ENCODE measurements around the gene SDK1. TPM values are rescaled to one million over a fixed set of nuclear protein-coding genes. Genes with fewer than 3 reads are reported as not detected.

The SDK1 gene
- total and polyA plus RNA-seq, 2 experiments from 2014 or later: 2.1 to 10.0 TPM

DNA sequence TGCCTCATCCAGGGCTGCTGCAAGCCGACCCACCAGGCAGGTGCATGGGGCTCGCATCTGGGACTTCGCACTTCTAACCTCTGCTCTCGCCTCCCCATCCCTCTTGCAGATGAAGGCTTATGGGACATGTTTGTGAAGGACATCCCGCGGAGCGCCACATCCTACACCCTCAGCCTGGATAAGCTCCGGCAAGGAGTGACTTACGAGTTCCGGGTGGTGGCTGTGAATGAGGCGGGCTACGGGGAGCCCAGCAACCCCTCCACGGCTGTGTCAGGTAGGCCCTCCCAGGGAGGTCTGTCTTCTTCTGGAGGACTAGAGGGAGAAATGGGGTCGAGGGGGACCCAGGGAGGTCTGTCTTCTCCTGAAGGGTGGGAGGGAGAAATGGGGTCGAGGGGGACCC is 932.1 kb downstream of the SDK1 start:
- Histone ChIP-seq H3K4me2 (no peak overlapping the region), H3K27me3 (ENCODE audit: insufficient read depth) (no peaks in the 10 kb centered on the region), H3F3A (replicated peaks; ENCODE audit: low read depth) (no peaks in the 10 kb centered on the region), H3K9me2 (ENCODE audit: insufficient read depth) (no peaks in the 10 kb centered on the region), H3K4me3 (no peak overlapping the region), H3K27ac (ENCODE audit: low read depth) (no peak overlapping the region), H3K4me1 (ENCODE audit: insufficient read depth) (no peaks in the 10 kb centered on the region), H2AFZ (no peak overlapping the region), H4K20me1 (replicated peaks; ENCODE audit: insufficient read depth) (no peaks in the 10 kb centered on the region), H3K79me2 (replicated peaks; ENCODE audit: insufficient read depth) (no peaks in the 10 kb centered on the region), H3K36me3 (ENCODE audit: insufficient read depth) (no peaks in the 10 kb centered on the region)
- Mint-ChIP-seq H3K9me3 (no peaks in the 10 kb centered on the region), H3K27me3 (ENCODE audit: insufficient read depth, low read depth, poor library complexity) (peaks cover 11% of the 10 kb centered on the region), H3K4me3 (no peak overlapping the region), H3K36me3 (ENCODE audit: low read depth) (no peaks in the 10 kb centered on the region; the same call in 2 of the 3 replicates), H3K27ac (no peak overlapping the region), H3K4me1 (no peaks in the 10 kb centered on the region)
- DNase-seq (ENCODE audit: low spot score): no peak
- TF ChIP-seq NANOG (IDR thresholded peaks at IDR 0.05; ENCODE audit: borderline replicate concordance) (no peak), CTCF (conservative IDR thresholded peaks at IDR 0.05; ENCODE audit: low read depth in 2 of 2) (no peak), STAT1 (IDR thresholded peaks at IDR 0.05; ENCODE audit: unreplicated experiment) (no peak), ZNF331 (CRISPR knock-in tag; IDR thresholded peaks at IDR 0.05; ENCODE audit: low read depth) (no peak), ZNF114 (CRISPR knock-in tag; IDR thresholded peaks at IDR 0.05) (no peak), POLR2AphosphoS5 (IDR thresholded peaks at IDR 0.05; ENCODE audit: low read depth) (no peak), CREB1 (CRISPR knock-in tag; IDR thresholded peaks at IDR 0.05; ENCODE audit: low read depth) (no peak), EZH2 (IDR thresholded peaks at IDR 0.05; ENCODE audit: low read depth, unreplicated experiment) (no peak), JUNB (IDR thresholded peaks at IDR 0.05; ENCODE audit: unreplicated experiment) (no peak), EZH2phosphoT487 (IDR thresholded peaks at IDR 0.05; ENCODE audit: unreplicated experiment) (no peak)
- TF ChIP-seq, protein P1, sequence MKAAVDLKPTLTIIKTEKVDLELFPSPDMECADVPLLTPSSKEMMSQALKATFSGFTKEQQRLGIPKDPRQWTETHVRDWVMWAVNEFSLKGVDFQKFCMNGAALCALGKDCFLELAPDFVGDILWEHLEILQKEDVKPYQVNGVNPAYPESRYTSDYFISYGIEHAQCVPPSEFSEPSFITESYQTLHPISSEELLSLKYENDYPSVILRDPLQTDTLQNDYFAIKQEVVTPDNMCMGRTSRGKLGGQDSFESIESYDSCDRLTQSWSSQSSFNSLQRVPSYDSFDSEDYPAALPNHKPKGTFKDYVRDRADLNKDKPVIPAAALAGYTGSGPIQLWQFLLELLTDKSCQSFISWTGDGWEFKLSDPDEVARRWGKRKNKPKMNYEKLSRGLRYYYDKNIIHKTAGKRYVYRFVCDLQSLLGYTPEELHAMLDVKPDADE (IDR thresholded peaks at IDR 0.05): no peak
- TF ChIP-seq, protein P2, sequence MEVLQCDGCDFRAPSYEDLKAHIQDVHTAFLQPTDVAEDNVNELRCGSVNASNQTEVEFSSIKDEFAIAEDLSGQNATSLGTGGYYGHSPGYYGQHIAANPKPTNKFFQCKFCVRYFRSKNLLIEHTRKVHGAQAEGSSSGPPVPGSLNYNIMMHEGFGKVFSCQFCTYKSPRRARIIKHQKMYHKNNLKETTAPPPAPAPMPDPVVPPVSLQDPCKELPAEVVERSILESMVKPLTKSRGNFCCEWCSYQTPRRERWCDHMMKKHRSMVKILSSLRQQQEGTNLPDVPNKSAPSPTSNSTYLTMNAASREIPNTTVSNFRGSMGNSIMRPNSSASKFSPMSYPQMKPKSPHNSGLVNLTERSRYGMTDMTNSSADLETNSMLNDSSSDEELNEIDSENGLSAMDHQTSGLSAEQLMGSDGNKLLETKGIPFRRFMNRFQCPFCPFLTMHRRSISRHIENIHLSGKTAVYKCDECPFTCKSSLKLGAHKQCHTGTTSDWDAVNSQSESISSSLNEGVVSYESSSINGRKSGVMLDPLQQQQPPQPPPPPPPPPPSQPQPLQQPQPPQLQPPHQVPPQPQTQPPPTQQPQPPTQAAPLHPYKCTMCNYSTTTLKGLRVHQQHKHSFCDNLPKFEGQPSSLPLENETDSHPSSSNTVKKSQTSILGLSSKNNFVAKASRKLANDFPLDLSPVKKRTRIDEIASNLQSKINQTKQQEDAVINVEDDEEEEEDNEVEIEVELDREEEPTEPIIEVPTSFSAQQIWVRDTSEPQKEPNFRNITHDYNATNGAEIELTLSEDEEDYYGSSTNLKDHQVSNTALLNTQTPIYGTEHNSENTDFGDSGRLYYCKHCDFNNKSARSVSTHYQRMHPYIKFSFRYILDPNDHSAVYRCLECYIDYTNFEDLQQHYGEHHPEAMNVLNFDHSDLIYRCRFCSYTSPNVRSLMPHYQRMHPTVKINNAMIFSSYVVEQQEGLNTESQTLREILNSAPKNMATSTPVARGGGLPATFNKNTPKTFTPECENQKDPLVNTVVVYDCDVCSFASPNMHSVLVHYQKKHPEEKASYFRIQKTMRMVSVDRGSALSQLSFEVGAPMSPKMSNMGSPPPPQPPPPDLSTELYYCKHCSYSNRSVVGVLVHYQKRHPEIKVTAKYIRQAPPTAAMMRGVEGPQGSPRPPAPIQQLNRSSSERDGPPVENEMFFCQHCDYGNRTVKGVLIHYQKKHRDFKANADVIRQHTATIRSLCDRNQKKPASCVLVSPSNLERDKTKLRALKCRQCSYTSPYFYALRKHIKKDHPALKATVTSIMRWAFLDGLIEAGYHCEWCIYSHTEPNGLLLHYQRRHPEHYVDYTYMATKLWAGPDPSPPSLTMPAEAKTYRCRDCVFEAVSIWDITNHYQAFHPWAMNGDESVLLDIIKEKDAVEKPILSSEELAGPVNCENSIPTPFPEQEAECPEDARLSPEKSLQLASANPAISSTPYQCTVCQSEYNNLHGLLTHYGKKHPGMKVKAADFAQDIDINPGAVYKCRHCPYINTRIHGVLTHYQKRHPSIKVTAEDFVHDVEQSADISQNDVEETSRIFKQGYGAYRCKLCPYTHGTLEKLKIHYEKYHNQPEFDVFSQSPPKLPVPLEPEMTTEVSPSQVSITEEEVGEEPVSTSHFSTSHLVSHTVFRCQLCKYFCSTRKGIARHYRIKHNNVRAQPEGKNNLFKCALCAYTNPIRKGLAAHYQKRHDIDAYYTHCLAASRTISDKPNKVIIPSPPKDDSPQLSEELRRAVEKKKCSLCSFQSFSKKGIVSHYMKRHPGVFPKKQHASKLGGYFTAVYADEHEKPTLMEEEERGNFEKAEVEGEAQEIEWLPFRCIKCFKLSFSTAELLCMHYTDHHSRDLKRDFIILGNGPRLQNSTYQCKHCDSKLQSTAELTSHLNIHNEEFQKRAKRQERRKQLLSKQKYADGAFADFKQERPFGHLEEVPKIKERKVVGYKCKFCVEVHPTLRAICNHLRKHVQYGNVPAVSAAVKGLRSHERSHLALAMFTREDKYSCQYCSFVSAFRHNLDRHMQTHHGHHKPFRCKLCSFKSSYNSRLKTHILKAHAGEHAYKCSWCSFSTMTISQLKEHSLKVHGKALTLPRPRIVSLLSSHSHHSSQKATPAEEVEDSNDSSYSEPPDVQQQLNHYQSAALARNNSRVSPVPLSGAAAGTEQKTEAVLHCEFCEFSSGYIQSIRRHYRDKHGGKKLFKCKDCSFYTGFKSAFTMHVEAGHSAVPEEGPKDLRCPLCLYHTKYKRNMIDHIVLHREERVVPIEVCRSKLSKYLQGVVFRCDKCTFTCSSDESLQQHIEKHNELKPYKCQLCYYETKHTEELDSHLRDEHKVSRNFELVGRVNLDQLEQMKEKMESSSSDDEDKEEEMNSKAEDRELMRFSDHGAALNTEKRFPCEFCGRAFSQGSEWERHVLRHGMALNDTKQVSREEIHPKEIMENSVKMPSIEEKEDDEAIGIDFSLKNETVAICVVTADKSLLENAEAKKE (CRISPR knock-in tag; IDR thresholded peaks at IDR 0.05): no peak
- TF ChIP-seq, protein P3, sequence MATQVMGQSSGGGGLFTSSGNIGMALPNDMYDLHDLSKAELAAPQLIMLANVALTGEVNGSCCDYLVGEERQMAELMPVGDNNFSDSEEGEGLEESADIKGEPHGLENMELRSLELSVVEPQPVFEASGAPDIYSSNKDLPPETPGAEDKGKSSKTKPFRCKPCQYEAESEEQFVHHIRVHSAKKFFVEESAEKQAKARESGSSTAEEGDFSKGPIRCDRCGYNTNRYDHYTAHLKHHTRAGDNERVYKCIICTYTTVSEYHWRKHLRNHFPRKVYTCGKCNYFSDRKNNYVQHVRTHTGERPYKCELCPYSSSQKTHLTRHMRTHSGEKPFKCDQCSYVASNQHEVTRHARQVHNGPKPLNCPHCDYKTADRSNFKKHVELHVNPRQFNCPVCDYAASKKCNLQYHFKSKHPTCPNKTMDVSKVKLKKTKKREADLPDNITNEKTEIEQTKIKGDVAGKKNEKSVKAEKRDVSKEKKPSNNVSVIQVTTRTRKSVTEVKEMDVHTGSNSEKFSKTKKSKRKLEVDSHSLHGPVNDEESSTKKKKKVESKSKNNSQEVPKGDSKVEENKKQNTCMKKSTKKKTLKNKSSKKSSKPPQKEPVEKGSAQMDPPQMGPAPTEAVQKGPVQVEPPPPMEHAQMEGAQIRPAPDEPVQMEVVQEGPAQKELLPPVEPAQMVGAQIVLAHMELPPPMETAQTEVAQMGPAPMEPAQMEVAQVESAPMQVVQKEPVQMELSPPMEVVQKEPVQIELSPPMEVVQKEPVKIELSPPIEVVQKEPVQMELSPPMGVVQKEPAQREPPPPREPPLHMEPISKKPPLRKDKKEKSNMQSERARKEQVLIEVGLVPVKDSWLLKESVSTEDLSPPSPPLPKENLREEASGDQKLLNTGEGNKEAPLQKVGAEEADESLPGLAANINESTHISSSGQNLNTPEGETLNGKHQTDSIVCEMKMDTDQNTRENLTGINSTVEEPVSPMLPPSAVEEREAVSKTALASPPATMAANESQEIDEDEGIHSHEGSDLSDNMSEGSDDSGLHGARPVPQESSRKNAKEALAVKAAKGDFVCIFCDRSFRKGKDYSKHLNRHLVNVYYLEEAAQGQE (IDR thresholded peaks at IDR 0.05; ENCODE audit: unreplicated experiment): no peak
- no peak for ATAC-seq

Data from GM23338 (cell line).